ENCODE measurements around the gene DLGAP3.

Gene DLGAP3

DNA sequence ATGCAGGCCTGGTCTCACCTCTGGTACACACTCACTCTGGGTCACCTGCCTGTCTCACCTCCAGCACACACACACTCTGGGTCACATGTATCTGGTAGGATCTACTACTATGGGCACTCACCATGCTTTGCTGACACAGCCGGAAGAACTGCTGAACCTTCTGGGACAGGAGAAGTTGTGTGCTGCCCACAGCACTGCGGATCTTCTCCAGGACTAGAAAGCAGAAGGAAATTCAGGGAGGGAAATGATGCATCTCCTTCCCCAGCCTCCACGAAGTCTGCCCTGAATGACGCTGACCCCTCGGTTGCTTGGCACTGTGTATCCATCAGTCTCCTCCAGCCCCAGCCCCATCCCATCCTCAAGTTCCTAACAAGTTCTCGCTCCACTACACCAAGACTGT is 62.0 kb downstream of the DLGAP3 start:
- no peak for DNase-seq

DNA sequence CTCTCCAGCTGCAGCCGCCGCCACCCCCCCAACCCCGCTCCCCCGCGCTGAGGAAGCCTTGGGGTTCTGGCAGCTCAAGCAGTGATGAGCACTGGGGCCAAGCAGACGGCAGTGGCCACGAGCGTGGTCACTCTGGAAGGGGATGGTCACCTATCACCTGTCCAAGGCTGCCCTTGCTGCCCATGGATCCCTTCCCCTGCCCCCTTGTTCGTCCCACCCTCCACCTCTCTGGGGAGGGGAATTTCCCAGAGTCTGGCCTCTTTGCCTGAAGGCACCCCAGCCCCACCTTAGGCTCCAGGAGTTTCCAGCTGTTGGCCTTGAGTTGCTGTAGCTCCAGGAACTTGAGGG is 62.7 kb downstream of the DLGAP3 start:
- DNase-seq = no peak

DNA sequence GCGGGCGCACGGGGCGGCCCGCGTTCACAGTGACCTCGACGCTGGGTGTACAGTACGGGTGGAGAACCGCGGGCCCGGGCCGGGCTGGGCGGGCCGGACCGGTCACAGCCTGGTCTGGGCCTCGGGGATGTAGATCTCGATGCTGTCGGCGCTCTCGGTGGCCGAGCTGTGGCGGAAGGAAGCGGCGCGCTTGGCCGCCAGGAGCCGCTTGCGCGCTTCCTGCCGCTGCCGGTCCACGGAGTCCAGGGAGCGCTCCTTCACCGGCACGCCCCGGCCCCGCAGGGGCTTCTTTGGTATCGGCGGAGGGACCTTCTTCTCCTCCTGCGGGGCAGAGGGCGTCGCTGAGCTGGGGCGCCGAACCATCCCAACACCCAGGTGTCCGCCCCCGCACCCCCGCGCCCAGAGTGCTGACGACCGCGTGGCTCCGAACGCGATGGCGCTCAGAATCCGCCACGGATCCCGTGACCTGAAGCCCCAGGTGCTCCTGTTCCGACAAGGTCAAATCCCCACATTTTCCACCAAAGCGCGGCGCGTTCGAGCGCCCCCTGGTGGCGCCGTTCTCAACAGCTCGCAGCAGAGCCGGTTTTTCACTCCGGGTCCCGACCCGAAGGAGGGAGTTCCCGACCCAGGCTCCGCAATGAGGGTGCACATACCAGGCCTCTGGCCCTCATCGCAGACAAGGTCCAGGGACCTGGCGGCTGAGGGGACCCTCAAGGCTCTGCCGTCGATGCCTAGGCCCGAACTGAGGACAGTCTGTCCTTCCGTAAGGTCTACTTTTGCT is 63.3 kb downstream of the DLGAP3 start:
- peak; percentile 88 for DNase-seq

DNA sequence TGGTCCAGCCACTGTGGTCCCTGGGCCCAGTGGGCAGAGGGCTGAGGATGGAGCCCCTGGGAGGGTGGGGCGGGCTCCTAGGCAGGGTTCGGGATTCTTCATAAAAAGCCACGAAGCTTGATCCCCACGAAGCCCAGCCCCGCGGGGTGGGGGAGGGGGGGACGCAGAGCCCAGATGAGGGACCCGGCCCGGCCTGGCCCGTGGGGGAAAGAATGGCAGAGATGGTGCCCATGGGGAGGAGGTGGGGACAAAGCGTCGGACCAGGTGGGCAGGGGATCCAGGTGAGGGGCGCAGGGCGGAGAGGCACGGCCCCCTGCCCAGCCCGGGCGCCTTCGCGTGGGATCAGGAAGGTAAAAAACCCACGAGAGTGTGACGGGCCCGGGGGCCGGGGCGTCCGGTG is 63.9 kb downstream of the DLGAP3 start:
- no peak for DNase-seq

DNA sequence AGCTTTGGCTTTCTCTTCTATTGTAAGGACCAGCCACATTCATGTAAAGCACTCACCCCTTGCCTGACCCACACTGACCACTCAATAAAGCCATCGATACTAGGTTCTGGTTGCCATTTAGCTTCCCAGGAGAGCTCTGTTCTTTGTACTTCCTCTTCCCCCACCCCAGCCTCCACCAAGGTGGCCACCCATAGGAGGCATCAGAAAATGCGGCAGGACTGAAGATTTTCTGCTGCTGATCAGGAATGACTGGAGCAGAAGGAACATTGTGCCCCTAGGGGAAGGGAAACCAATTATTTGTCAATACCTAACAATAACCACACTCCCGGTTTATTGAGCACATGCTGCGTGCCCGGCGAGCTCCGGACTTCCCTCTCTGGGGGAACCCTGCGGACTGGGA is 64.7 kb downstream of the DLGAP3 start:
- no peak for DNase-seq

DNA sequence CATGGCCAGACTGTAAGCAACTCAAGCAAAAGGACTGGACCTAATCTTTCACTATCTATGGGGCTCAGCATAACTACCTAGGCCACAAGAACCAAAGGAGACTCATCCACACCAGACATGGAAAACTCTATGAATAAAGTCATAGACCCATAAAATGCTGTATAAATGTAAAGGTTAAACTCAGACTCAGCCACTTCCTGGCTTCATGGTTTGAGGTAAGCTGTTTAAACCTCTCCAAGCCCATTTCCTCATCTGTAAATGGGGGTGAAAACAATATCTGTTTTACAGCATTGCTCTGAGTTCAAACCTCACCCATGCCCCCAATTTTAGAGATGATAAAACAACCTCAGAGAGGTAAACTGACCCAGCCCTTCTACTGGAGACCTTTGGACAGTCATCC is 65.9 kb downstream of the DLGAP3 start:
- no peak for DNase-seq

DNA sequence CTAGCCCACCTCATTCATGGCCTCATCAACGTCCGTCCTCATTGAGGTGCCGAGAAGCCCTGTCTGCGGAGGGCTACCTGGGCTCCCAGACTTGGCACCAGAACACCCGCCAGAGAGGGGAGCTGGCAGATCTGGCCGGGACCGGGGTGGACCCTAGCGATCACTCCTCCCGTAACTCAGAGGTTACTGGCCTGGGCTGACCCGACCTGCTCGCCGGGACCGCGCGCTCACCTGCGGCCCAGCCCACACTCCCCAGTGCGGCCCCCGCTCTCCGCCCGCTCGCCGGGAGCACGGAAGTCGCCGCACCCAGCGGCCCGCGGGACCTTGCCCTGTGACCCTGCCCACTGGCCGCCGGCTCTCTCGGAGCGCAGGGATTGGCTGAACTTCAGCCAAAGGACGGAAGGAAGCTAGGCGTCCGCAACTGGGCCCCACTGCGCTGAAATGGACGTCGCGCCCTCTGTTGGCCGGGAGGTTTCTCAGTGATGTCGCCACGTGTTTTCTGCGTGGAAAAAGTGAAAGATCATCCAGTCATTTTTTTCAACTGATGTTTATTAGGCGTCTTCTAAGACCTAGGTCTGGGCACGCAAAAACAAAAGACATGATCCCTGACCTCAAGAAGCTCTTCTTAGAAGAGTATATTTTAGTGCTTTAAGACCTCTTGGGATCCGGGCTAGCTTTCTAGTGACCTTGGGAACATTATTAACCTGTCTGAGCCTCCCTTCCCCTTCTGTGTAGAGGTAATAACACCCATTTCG is 69.8 kb downstream of the DLGAP3 start, which contains the start of gene SMIM12:
Gene SMIM12, minus strand, starts transcription at position 304 of the 755 bp plus-strand sequence. CDS start 3,772 bp downstream, outside the sequence.
- peak; percentile 83 for DNase-seq

DNA sequence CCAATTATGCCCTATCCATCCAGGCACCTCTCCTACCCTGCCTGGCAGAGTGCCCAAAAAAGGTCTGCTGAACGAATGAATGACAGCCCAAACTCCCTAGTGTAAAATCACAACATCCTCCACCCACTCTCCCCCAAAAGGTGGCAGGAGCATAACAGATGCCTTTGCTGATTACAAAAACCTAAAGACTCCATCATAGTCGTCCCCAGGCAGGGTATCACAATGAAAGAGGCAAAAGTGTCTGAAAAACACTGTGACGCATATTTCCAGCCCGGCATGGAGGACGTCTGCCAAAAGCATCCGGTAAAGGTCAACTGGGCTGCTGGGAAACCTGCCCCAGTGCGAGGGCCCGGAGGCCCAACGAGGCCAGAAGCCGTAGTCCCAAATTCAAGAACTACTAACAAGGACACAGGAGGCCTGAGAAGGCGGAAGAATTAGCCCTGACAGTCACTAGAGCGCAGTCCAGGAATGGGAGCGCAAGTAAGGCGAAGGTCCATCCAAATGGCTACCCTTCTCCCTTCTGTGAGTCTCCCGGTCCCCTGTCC is 70.5 kb downstream of the DLGAP3 start:
- no peak for DNase-seq

DNA sequence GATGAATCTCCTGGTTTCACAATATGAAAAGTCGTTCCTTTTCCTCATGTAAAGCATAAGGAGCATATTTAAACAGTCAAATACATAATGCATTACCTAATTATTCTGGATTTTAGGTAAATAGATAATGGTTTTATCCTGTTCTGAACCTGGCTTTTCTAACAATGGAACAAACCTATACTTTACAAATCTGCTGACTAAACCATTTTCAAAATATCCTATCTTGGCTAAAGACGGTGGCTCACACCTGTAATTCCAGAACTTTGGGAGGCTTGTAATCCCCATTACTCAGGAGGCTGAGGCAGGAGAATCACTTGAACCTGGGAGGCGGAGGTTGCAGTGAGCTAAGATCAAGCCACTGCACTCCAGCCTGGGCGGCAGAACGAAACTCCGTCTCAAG is 72.8 kb downstream of the DLGAP3 start:
- no peak for DNase-seq

DNA sequence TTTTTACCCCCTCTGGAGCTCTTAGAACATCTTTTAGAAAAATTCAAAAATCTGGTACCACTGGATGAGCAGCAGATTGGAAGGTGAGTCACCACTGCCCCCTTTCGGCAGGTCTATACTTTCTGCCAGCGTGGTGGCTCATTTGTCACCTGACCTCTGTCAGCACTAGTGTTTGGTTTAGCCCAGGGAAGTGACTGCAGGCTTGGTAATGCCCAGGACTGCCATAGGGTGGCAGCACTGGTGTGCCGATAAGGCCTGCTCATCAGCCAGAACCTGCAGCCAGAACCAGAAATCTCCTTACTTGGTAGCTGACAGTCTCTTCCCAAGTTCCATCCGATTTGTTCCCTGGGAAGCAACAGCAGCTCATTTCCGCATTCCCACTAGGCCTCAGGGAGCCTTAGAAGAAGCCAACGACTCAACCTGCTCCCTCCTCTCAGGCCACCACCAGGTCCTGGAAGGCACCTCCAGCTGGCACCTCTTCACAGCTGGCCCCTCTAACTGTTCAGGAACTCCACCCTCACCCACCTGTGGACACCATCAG is 76.7 kb downstream of the DLGAP3 start:
- peak; percentile 60 for DNase-seq

DNA sequence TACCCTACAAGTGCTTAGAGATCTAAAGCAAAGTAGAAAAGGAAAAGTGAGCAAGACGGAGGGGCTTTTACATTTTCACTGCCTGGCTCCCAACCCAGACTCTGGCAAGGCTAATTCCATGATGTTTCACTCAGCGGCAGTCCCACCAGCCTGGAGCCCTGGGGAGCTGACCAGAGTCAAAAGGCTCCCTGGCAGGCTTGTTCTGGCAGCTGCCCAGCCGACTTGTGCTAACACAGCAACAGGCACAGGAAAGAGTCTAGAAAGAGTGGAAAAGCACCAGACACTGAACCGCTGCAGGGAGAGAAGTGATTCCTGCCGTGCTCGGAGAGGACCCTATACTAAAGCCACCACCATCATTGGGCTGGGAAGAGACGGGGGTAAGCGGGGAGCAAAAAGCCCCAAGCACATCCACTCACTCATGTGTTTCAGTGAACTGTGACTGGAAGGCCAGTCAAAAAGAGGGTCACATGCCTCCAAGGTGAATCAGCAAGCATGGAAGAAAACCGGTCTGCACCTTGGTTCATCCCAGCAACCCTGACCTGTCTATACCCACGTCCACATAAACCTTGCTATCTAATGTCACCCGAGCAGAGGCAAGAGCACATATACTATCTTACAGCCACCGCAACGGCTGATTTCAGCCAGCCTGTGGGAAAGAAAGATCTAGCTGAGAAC is 77.9 kb downstream of the DLGAP3 start:
- DNase-seq = no peak

DNA sequence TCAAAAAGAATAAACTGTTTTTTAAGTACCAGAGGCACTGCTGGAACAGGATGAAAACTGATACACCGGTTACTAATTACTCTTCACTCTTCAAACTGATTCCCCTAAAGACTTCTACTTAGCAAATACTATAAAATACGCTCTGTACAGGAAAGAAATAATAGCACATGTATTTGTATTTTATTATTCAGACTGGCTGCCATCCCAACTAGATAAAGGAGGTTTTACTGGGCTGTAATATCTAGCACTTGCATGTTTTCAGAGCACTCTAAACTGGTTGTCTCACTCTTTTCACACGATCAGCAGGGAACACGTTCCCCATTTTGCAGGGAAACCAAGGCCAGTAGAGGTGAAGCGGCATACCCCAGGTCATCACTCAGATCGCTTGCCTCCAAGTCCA is 79.1 kb downstream of the DLGAP3 start:
- no peak for DNase-seq

DNA sequence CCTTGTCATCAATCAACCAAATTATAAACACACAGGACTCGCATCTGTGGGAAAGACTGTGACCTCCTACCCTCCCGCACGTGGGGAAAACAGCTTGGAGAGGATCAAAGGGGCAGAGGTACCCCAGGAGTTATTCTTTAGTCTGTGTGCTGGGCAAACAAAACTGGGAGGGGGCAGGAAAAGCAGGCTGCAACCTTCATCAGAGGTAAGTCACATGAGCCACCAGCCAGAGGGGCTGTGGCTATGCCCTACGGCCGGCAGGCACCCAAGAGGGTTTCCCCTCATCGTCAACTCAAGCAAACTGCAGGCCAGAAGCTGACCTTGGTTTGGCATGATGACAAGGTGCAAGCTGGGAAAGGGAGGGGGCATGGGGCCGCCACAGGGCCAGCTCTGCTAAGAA is 82.4 kb downstream of the DLGAP3 start:
- no peak for DNase-seq

DNA sequence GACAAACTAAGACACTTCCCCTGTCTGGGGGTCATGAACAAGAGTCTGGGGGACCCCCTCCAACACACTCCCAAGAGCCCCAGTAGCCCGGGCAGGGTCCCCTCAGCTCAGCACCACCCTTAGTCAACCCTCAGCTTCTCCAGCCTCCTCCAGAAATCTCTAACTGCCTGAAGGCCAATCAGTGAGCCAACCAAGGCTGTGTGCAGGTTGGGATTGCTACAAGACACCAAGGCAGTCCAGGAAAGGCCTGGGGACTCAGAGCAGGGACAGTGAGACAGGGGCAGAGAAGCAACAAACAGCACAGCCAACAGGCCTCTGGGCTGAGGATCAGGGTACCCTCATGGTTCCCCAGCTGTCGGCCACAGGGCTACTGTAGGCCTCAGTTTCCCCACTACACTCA is 83.2 kb downstream of the DLGAP3 start:
- DNase-seq = no peak

DNA sequence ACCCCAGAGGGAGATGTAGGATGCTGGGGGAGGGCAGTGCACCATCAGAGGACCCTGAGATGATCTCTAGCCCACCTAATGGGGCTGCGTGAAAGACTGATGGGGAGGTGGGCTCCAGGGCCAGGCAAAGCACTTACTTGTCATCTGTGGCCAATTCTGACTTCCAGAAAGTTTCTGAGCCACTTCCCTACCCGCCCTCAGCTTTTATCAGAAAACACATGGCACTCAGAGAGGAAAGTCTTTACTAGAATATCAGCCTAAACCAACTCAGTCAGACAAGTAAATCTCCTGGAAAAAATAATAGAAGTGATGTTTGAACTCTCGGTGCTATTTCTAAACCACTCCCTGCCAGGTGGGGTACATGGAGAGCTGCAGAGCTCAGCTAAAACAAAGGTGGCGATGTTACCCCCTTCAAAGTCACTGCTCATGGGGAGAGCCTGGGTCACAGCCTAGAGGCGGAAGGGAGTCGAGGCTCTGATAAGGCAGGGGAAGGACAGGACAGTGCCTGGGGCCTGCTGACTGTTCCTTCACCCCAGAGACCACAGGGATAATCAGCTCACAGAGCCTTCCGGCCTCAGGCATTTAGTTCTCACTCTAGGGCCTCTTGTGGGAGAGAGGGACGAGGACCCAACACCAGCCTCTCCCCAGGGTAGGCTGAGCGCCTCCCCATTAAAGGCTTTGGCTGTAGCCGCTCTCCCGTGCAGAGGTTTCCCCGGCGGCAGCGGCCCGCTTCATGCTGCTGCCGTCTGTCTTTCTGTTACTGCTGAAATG is 84.1 kb downstream of the DLGAP3 start:
- no peak for DNase-seq

DNA sequence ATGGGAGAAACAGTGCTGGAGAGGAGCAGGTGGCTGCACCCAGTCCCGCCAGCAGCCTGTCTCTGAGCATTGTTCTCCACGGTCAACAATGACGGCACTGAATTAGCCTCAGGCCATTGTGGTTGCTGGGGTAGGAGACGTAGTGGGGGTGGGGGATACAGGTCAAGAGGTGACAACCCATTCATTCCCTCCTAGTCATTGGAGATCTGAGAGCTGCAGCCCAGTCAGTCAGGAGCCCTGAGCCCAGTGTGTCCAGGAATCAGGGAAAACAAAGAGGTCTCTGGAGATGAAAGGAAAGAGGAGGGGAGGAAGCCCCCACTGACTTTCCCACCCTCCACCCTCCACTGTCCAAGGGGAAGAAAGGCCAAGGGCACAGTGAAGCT is 85.2 kb downstream of the DLGAP3 start:
- DNase-seq = no peak

DNA sequence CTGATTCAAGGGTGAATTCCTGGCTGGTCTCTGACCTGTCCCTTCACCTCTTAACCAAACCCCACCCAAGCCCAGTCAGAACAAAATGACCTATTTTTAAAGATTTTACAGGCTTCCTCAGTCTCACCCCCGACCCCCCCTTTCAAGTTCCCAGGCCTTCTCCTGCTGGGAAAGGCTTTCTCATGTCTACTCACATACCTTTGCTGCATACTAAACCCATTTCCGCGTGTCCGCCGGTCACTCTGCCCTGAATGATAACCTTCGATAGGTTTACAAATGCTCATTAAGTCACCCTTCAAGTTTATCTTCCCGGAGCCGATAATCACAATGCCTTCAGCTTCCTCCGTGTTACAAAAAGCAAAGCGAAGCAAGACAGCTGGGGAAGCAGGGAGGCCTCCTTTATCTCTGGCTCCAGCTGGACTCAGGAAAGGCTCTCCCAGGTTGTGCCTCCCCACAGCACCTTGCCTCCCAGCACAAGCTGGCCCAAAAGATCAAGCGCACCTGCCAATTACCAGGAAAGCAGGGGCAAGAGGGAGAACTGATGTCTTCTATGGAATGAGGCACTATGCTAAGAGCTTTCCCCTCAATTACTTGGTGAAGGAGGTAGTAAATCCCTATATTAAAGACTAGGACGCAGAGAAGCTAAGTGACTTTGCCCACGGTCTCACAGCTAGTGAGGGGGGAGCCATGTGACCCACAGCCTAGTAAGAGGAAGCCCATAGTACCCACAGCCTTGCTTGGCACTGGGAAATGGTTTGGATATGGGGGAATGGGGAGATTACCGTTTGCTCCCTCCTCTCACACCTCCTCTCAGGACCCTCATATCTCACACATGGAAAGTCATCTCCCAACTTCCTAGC is 85.8 kb downstream of the DLGAP3 start:
- DNase-seq = no peak

DNA sequence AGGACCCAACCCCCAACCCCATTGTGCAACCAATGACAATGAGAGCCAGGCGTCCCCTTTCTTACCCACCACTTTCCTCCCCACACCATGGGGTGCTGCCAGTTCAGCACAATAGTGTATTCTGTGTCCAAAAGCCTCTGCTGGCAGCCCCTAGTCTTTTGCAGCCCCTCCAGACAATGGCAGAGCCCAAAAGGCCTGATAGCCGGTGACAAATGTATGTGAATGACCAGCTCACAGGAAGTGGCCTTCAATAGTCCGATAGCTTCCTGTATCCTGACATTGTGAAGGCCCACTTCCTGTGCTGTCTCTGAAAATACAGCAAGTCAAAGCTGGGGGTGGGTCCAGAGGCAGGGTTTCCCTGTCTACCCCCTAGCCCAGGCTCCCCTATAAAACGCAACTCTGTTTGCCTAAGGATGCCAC is 86.5 kb downstream of the DLGAP3 start:
- DNase-seq = no peak

DNA sequence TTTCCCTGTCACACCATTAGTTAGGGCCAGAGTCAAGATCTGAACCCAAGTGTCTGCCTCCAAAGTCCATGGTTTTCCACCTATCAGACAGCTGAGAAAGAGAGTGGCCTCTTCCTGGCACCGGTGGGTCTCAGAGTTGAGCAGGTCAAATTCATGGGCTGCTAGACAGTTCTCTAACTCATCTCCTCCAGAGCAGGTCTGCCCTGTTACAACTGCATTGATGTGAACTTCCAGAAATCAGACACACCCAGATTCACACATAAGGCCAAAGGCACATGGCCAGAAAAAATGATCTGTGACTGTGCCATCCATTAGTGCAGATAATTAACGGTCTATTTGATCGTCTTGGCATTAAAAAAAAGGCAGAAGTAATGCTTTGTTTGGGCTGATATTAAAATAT is 87.4 kb downstream of the DLGAP3 start:
- DNase-seq = no peak

DNA sequence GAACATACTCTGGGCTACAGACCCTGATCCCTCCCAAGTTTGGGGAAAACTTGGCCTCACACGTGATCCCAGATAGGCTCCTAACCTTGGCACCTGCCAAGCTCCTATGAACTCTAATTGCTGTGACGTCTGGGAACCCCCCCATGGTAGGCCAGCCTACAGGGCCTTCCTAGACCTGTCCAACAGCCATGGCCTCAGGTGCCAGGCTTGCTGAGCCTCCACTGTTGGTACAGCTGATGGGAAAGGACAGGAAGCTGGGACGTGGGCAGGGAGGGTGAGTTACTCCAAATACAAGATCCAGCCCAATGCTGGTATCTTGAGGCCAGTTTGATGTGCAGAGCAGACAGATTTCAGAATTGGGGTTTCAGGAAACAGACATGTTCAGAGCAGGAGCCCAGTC is 89.0 kb downstream of the DLGAP3 start:
- no peak for DNase-seq

All from right kidney (tissue), 1 donor.